DND-41 (cell line): ENCODE data around the gene RNF144B.

ENCODE experiments used
- ATAC-seq: fragments of 200-7000 bp; cut with Tn5 transposase; 3 replicates; pipeline ENCODE4 v1.9.1; 2021; ENCODE audit warnings: low read depth; ENCODE audit not compliant: insufficient read depth
- DNase-seq: peaks from one replicate; pipeline ENCODE4 v3.0.0-alpha.2; 2020
- H2AFZ ChIP-seq: 2 replicates; pipeline ENCODE4 v1.6.0; 2012; ENCODE audit warnings: low read depth, low read length
- H3K27ac ChIP-seq: 2 replicates; pipeline ENCODE4 v1.5.1; 2012; ENCODE audit warnings: low read length, inconsistent platforms
- H3K27me3 ChIP-seq: fragments of 200-600 bp; sonication (generic); 2 replicates; pipeline ENCODE4 v1.6.0; 2012; ENCODE audit warnings: low read length, mild to moderate bottlenecking, inconsistent platforms; ENCODE audit not compliant: insufficient read depth, poor library complexity
- H3K36me3 ChIP-seq: 2 replicates; pipeline ENCODE4 v1.5.1; 2012; ENCODE audit warnings: low read length, inconsistent platforms; ENCODE audit not compliant: insufficient read depth
- H3K4me1 ChIP-seq: 2 replicates; pipeline ENCODE4 v1.5.1; 2012; ENCODE audit warnings: mild to moderate bottlenecking, low read length; ENCODE audit not compliant: insufficient read depth
- H3K4me2 ChIP-seq: 2 replicates; pipeline ENCODE4 v1.6.0; 2012; ENCODE audit warnings: mild to moderate bottlenecking, moderate library complexity, low read length, inconsistent platforms; ENCODE audit not compliant: insufficient read depth
- H3K4me3 ChIP-seq, 2 experiments: fragments of 200-600 bp in 1 of 2; shearing (Covaris generic) in 1 of 2; 2 replicates each; pipeline ENCODE4 v1.5.1; 2012 to 2016; ENCODE audit warnings: inconsistent platforms in 2 of 2, low read length in 2 of 2, mild to moderate bottlenecking in 2 of 2, low read depth in 1 of 2, moderate library complexity in 1 of 2
- H3K79me2 ChIP-seq: 2 replicates; pipeline ENCODE4 v1.6.0; 2012; ENCODE audit warnings: low read length, inconsistent platforms; ENCODE audit not compliant: insufficient read depth
- H3K9ac ChIP-seq: 2 replicates; pipeline ENCODE4 v1.6.0; 2012; ENCODE audit warnings: low read depth, mild to moderate bottlenecking, inconsistent platforms, low read length, moderate library complexity
- H3K9me3 ChIP-seq: 2 replicates; pipeline ENCODE4 v1.5.1; 2012; ENCODE audit warnings: low read length, moderate library complexity, mild to moderate bottlenecking, inconsistent platforms; ENCODE audit not compliant: insufficient read depth, severe bottlenecking
- H4K20me1 ChIP-seq: 2 replicates; pipeline ENCODE4 v1.6.0; 2012; ENCODE audit warnings: low read length; ENCODE audit not compliant: insufficient read depth
- EZH2 ChIP-seq: IDR thresholded peaks from 3 replicates; pipeline ENCODE4 v1.6.1; 2012; ENCODE audit warnings: borderline replicate concordance, low read depth, mild to moderate bottlenecking, moderate library complexity, low read length, inconsistent platforms; ENCODE audit not compliant: severe bottlenecking
- TF ChIP-seq, protein P1 (sequence below): IDR thresholded peaks from 2 replicates; pipeline ENCODE4 v1.5.1; 2012; ENCODE audit warnings: borderline replicate concordance, low read length, moderate library complexity, mild to moderate bottlenecking; ENCODE audit not compliant: poor library complexity, severe bottlenecking; ENCODE audit errors: extremely low read depth

RNF144B gene

DNA sequence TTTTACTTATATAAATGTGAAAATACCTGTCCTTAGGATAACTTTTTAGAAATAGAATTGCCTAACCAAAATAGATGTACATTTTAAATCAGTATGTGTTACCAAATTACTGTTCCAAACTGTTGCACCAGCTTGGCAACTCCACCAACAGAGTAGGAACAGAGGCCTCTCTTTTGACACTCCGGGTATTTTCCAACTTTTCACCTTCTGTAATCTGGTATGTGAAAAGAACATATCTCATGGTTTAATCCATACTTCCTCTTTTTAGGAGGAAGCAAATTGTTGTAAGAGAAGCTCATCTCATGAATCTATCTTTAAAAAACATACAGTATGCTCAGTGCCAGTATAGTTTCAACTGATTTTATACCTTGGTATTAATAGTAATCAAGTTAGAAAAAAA is 24.9 kb downstream of the RNF144B start:
- no peak for ATAC-seq
- no peak overlapping the region for H3K9ac ChIP-seq
- no peaks in the 10 kb centered on the region for H3K4me1 ChIP-seq
- no peaks in the 10 kb centered on the region for H3K36me3 ChIP-seq
- no peak for DNase-seq
- H3K79me2 ChIP-seq = no peaks in the 10 kb centered on the region
- no peaks in the 10 kb centered on the region for H4K20me1 ChIP-seq
- no peak overlapping the region for H2AFZ ChIP-seq
- TF ChIP-seq, protein P1, sequence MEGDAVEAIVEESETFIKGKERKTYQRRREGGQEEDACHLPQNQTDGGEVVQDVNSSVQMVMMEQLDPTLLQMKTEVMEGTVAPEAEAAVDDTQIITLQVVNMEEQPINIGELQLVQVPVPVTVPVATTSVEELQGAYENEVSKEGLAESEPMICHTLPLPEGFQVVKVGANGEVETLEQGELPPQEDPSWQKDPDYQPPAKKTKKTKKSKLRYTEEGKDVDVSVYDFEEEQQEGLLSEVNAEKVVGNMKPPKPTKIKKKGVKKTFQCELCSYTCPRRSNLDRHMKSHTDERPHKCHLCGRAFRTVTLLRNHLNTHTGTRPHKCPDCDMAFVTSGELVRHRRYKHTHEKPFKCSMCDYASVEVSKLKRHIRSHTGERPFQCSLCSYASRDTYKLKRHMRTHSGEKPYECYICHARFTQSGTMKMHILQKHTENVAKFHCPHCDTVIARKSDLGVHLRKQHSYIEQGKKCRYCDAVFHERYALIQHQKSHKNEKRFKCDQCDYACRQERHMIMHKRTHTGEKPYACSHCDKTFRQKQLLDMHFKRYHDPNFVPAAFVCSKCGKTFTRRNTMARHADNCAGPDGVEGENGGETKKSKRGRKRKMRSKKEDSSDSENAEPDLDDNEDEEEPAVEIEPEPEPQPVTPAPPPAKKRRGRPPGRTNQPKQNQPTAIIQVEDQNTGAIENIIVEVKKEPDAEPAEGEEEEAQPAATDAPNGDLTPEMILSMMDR = no peak
- no peak for TF ChIP-seq EZH2
- H3K4me2 ChIP-seq = no peak overlapping the region
- H3K4me3 ChIP-seq = no peak overlapping the region
- H3K27me3 ChIP-seq = no peaks in the 10 kb centered on the region
- no peaks in the 10 kb centered on the region for H3K9me3 ChIP-seq
- no peak overlapping the region for H3K27ac ChIP-seq

DNA sequence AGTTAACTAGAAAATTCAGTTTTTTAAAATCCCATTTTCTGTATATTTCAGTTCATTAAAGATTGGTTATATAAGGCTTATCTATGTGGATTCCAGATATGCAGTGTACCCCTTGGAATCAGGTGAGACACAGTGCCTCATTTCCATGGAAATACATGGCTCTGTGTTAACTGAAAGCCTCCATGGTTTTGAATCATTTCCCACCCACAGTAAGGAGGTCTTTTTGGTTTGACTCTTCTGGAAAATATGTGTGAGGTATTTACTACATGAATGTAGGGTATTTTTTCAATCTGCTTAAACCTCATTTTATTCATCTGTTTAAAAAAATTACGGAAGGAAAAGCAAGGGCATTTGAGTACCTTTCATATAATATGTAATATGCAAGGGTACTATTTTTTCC is 25.5 kb downstream of the RNF144B start:
- ATAC-seq = no peak
- H3K4me2 ChIP-seq = no peak overlapping the region

DNA sequence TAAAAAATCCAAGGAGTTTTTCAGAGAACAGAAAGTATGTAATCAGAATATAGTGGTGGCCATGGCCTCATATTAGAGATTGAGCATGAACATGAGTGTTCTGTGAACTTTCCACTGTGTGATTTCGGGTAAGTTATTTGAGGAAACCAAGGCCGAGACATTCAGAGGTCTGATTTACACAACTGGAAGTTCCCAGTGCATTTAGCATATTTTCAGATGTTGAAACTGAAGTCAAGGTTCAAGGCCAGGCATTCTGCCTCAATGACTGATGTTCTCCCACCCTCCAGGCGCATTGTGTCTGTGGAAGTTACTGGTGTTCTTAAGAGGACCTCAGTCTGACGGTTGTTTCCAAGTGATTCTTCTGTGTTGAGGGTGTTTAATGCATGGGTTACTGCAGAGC is 26.2 kb downstream of the RNF144B start:
- H3K79me2 ChIP-seq = no peaks in the 10 kb centered on the region
- H3K4me1 ChIP-seq = no peaks in the 10 kb centered on the region
- H3K9ac ChIP-seq = no peak overlapping the region
- TF ChIP-seq, protein P1 = no peak
- TF ChIP-seq EZH2 = no peak
- no peak overlapping the region for H3K4me3 ChIP-seq
- no peak for ATAC-seq
- no peaks in the 10 kb centered on the region for H3K9me3 ChIP-seq
- H3K27ac ChIP-seq = no peak overlapping the region
- no peak overlapping the region for H3K4me2 ChIP-seq
- no peaks in the 10 kb centered on the region for H3K27me3 ChIP-seq
- H3K36me3 ChIP-seq = no peaks in the 10 kb centered on the region
- no peaks in the 10 kb centered on the region for H4K20me1 ChIP-seq
- DNase-seq = no peak
- no peak overlapping the region for H2AFZ ChIP-seq

More for the DNA sequence above, 25.5 kb downstream of the RNF144B start:
- Histone ChIP-seq H3K27ac (no peak overlapping the region), H3K36me3 (no peaks in the 10 kb centered on the region), H3K9me3 (no peaks in the 10 kb centered on the region), H3K27me3 (no peaks in the 10 kb centered on the region), H3K4me3 (no peak overlapping the region), H3K4me1 (no peaks in the 10 kb centered on the region), H2AFZ (no peak overlapping the region), H4K20me1 (no peaks in the 10 kb centered on the region), H3K79me2 (no peaks in the 10 kb centered on the region), H3K9ac (no peak overlapping the region)
- TF ChIP-seq, protein P1 = no peak
- no peak for TF ChIP-seq EZH2
- DNase-seq = no peak

DNA sequence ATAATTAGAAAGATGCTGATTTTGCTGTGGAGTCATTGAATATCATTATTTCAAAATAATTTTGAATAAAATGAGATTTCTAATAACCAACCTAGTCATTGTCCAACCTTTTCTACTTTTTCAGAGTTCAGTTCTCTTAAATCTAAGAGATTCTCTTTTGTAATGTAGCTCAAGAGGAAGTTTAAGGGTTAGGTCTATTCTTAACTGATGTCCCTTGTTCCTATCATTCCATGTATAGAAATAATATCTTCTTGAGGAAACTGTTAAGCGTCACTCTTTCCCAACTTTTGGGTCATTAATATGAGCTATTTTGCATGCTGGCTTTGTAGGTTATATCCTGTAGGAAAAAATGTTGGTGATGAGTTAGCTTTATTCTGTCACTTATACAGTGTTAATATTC is 27.0 kb downstream of the RNF144B start:
- H3K27ac ChIP-seq = no peak overlapping the region
- DNase-seq (no peak), ATAC-seq (no peak)
- H3K79me2 ChIP-seq = no peaks in the 10 kb centered on the region
- H3K4me3 ChIP-seq = no peak overlapping the region
- H3K9me3 ChIP-seq = no peaks in the 10 kb centered on the region
- no peak overlapping the region for H3K9ac ChIP-seq
- no peak overlapping the region for H3K4me2 ChIP-seq
- TF ChIP-seq, protein P1 = no peak
- no peak for TF ChIP-seq EZH2
- H3K4me1 ChIP-seq = no peaks in the 10 kb centered on the region
- no peaks in the 10 kb centered on the region for H3K36me3 ChIP-seq
- no peaks in the 10 kb centered on the region for H3K27me3 ChIP-seq
- no peaks in the 10 kb centered on the region for H4K20me1 ChIP-seq
- no peak overlapping the region for H2AFZ ChIP-seq
